Left lung (tissue), 10 donors: Measurements from ENCODE around the gene ANXA1. TPM values are rescaled to one million over a fixed set of nuclear protein-coding genes. Genes with fewer than 3 reads are reported as not detected.
A peak's percentile ranks its signal among the peaks of the same experiment; 100 is the strongest.

Experiments
- ATAC-seq: fragments of 200-7000 bp; cut with Tn5 transposase; one replicate; pipeline ENCODE4 v1.9.1; 2020; ENCODE audit warnings: moderate library complexity
- DNase-seq, 4 donors: peaks; one replicate each; pipeline ENCODE4 v3.0.0-alpha.2; 2013 to 2020
- H3K27ac ChIP-seq, 2 donors: fragments of 200-600 bp; sonication (generic) in 1 of 2; one replicate each; pipeline versions ENCODE4 v1.5.0 to v1.8.0; 2020 to 2021
- H3K27me3 ChIP-seq, 2 donors: fragments of 200-600 bp; sonication (generic) in 1 of 2; one replicate each; pipeline versions ENCODE4 v1.5.0 to v1.8.0; 2020 to 2021
- H3K36me3 ChIP-seq, 2 donors: fragments of 200-600 bp; sonication (generic) in 1 of 2; one replicate each; pipeline versions ENCODE4 v1.5.0 to v1.8.0; 2020 to 2021
- H3K4me1 ChIP-seq, 2 donors: fragments of 200-600 bp; one replicate each; pipeline ENCODE4 v1.8.0; 2021
- H3K4me3 ChIP-seq, 2 donors: fragments of 200-600 bp; sonication (generic) in 1 of 2; one replicate each; pipeline versions ENCODE4 v1.5.0 to v1.8.0; 2020 to 2021; ENCODE audit warnings: mild to moderate bottlenecking in 1 of 2
- H3K9me3 ChIP-seq, 2 donors: fragments of 200-600 bp; sonication (generic) in 1 of 2; one replicate each; pipeline versions ENCODE4 v1.5.0 to v1.8.0; 2020 to 2021
- CTCF ChIP-seq, 2 donors: fragments of 200-600 bp; sonication (generic) in 1 of 2; IDR thresholded peaks; one replicate each; pipeline versions ENCODE4 v1.5.0 to v1.8.0; 2021; ENCODE audit warnings: antibody characterized with exemption in 2 of 2
- intact Hi-C, 2 donors: fragments of 100-400 bp; cut with DNase I; formaldehyde crosslinking; loops; one replicate each; pipeline versions ENCODE4 v1.11.2 to v1.14.2; 2022
- polyA plus RNA-seq, 6 donors: library from polyadenylated mRNA; unstranded; fragments of 120-200 nt; gene quantifications; one replicate each; pipeline ENCODE4 v1.2.1, GENCODE V29; 2013; ENCODE audit not compliant: insufficient read length in 6 of 6
- total RNA-seq, 2 donors: library from RNA; stranded (reverse); fragmentation: NEBNext Ultra II Directional; extraction: Animal tissue kit (Norgen Biotek cat#: 25700); gene quantifications; one replicate each; pipeline ENCODE4 v1.2.1, GENCODE V29; 2021
- donor health status: DM: no; HTN: yes; CAD: no.
- donor health status: DM: no; HTN: no; CAD: no.

Gene ANXA1
- total and polyA plus RNA-seq, 8 donors = 63.2 to 563 (median 96.0) TPM

GRCh38 chr9:73137286-73137899, 14.3 kb upstream of the ANXA1 start:
- intact Hi-C loops = no loop called here
- ATAC-seq (peak; percentile 78), DNase-seq (no peak)
- Histone ChIP-seq H3K27me3 (no peaks in the 10 kb centered on the region), H3K9me3 (no peaks in the 10 kb centered on the region), H3K27ac (no peak overlapping the region), H3K4me1 (peaks cover 3 to 28% of the 10 kb centered on the region in 2 donors), H3K36me3 (no peaks in the 10 kb centered on the region), H3K4me3 (no peak overlapping the region)
- no peak for TF ChIP-seq CTCF (IDR thresholded peaks at IDR 0.05)

GRCh38 chr9:73137914-73138313, 13.8 kb upstream of the ANXA1 start:
- no peaks in the 10 kb centered on the region for H3K36me3 ChIP-seq
- ATAC-seq (peak; percentile 54), DNase-seq (no peak)
- no peaks in the 10 kb centered on the region for H3K27me3 ChIP-seq
- no peak overlapping the region for H3K27ac ChIP-seq
- no peak overlapping the region for H3K4me3 ChIP-seq
- no peaks in the 10 kb centered on the region for H3K9me3 ChIP-seq
- TF ChIP-seq CTCF (IDR thresholded peaks at IDR 0.05) = no peak
- intact Hi-C loops = no loop called here
- H3K4me1 ChIP-seq = peaks cover 3 to 27% of the 10 kb centered on the region in 2 donors

GRCh38 chr9:73138516-73138915, 13.1 kb upstream of the ANXA1 start:
- Histone ChIP-seq H3K4me3 (no peak overlapping the region), H3K9me3 (no peaks in the 10 kb centered on the region), H3K4me1 (peaks cover 0 to 27% of the 10 kb centered on the region in 2 donors), H3K27ac (no peak overlapping the region), H3K27me3 (no peaks in the 10 kb centered on the region), H3K36me3 (no peaks in the 10 kb centered on the region)
- DNase-seq (no peak), ATAC-seq (no peak)
- no peak for TF ChIP-seq CTCF (IDR thresholded peaks at IDR 0.05)
- intact Hi-C loops = no loop called here

GRCh38 chr9:73141282-73141681, 10.4 kb upstream of the ANXA1 start:
- no peak for TF ChIP-seq CTCF (IDR thresholded peaks at IDR 0.05)
- no peak for ATAC-seq
- intact Hi-C loops = no loop called here

GRCh38 chr9:73143711-73144328, 7.8 kb upstream of the ANXA1 start:
- intact Hi-C loops = no loop called here
- no peaks in the 10 kb centered on the region for H3K27me3 ChIP-seq
- DNase-seq = peak in 1 of 4 donors; percentile 40
- H3K9me3 ChIP-seq = no peaks in the 10 kb centered on the region
- no peak for TF ChIP-seq CTCF (IDR thresholded peaks at IDR 0.05)
- peaks cover 17 to 56% of the 10 kb centered on the region in 2 donors for H3K4me1 ChIP-seq
- peak overlapping the region; percentile 70 for H3K27ac ChIP-seq
- H3K4me3 ChIP-seq = no peak overlapping the region
- ATAC-seq = peak; percentile 85
- H3K36me3 ChIP-seq = no peaks in the 10 kb centered on the region

More at GRCh38 chr9:73141282-73141681, 10.4 kb upstream of the ANXA1 start:
- no peak for DNase-seq
- H3K27ac ChIP-seq = peak overlapping the region in 1 of 2 donors; percentile 26
- no peak overlapping the region for H3K4me3 ChIP-seq
- H3K36me3 ChIP-seq = no peaks in the 10 kb centered on the region
- H3K4me1 ChIP-seq = peaks cover 10 to 48% of the 10 kb centered on the region in 2 donors
- H3K9me3 ChIP-seq = no peaks in the 10 kb centered on the region
- H3K27me3 ChIP-seq = no peaks in the 10 kb centered on the region
